BE2C (cell line): Measurements from ENCODE around the gene TIMELESS.
"Not testable (repeated sequence)": the region's sequence is repeated elsewhere in the genome, so short reads cannot be mapped to it uniquely, and the experiment has no call there.

Experiments
- DNase-seq: peaks from one replicate; pipeline ENCODE4 v3.0.0-alpha.2; 2020
- H3K27me3 ChIP-seq: fragments of 250-450 bp; sonication (Bioruptor Pico); 2 replicates; pipeline ENCODE4 v1.5.1; 2020; ENCODE audit warnings: mild to moderate bottlenecking
- H3K36me3 ChIP-seq: fragments of 250-450 bp; sonication (Bioruptor Pico); 2 replicates; pipeline ENCODE4 v1.5.1; 2020; ENCODE audit warnings: mild to moderate bottlenecking
- H3K4me1 ChIP-seq: fragments of 250-450 bp; sonication (Bioruptor Pico); 2 replicates; pipeline ENCODE4 v1.5.1; 2020
- H3K4me3 ChIP-seq: 2 replicates; pipeline ENCODE4 v1.5.1; 2011; ENCODE audit warnings: low read depth, low read length
- H3K9me3 ChIP-seq: fragments of 250-450 bp; sonication (Bioruptor Pico); 2 replicates; pipeline ENCODE4 v1.5.1; 2020
- CTCF ChIP-seq: IDR thresholded peaks from 2 replicates; pipeline ENCODE4 v1.5.1; 2012; ENCODE audit warnings: mild to moderate bottlenecking, low read depth, low read length

Gene TIMELESS

GRCh38 chr12:56413392-56413791, 35.8 kb downstream of the TIMELESS start:
- Histone ChIP-seq H3K36me3 (peaks cover 5% of the 10 kb centered on the region), H3K4me1 (no peaks in the 10 kb centered on the region), H3K27me3 (no peaks in the 10 kb centered on the region), H3K4me3 (no peak overlapping the region), H3K9me3 (no peaks in the 10 kb centered on the region)
- TF ChIP-seq CTCF = no peak
- peak; percentile 19 for DNase-seq

GRCh38 chr12:56411781-56412639, 37.2 kb downstream of the TIMELESS start:
- H3K9me3 ChIP-seq = no peaks in the 10 kb centered on the region
- H3K27me3 ChIP-seq = no peaks in the 10 kb centered on the region
- no peaks in the 10 kb centered on the region for H3K4me1 ChIP-seq
- H3K4me3 ChIP-seq = no peak overlapping the region
- no peaks in the 10 kb centered on the region for H3K36me3 ChIP-seq
- TF ChIP-seq CTCF = no peak
- peak; percentile 20 for DNase-seq

DNA sequence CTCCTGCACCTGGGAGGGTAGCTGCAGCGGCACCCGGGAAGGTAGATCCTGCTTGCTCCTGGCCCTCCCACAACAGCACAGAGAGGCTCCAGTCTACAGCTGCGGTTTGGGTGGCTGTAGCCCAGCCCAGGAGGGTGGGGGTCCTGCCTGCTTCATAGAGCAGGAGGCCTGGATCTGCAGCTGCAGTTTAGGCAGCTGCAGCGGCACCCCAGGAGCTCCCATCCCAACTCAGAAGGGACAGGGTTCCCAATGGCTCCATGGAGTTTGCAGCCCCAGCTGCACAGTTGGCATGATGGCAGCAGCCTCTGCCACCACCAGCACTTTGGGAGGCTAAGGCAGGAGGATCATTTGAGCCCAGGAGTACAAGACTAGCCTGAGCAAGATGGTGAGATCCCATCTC, 38.5 kb downstream of the TIMELESS start:
- Histone ChIP-seq H3K9me3 (no peaks in the 10 kb centered on the region), H3K27me3 (no peaks in the 10 kb centered on the region), H3K4me3 (no peak overlapping the region), H3K36me3 (no peaks in the 10 kb centered on the region), H3K4me1 (no peaks in the 10 kb centered on the region)
- no peak for TF ChIP-seq CTCF
- DNase-seq = no peak

- Histone ChIP-seq H3K9me3 (no peaks in the 10 kb centered on the region), H3K27me3 (no peaks in the 10 kb centered on the region), H3K36me3 (no peaks in the 10 kb centered on the region), H3K4me3 (no peak overlapping the region), H3K4me1 (no peaks in the 10 kb centered on the region)
- no peak for TF ChIP-seq CTCF
- DNase-seq = no peak
Observed at GRCh38 chr12:56408799-56409417, 40.3 kb downstream of the TIMELESS start.

GRCh38 chr12:56404227-56404626, 45.0 kb downstream of the TIMELESS start:
- not testable (repeated sequence) for H3K36me3 ChIP-seq, H3K4me1 ChIP-seq, H3K4me3 ChIP-seq, H3K27me3 ChIP-seq, DNase-seq, H3K9me3 ChIP-seq

DNA sequence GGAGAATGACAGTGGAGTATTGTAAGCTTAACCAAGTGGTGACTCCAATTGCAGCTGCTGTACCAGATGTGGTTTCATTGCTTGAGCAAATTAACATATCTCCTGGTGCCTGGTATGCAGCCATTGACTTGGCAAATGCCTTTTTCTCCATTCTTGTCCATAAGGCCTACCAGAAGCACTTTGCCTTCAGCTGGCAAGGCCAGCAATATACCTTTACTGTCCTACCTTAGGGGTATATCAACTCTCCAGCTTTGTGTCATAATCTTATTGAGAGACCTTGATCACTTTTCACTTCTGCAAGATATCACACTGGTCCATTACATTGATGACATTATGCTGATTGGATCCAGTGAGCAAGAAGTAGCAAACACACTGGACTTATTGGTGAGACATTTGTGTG, 47.6 kb downstream of the TIMELESS start:
- H3K9me3 ChIP-seq, H3K36me3 ChIP-seq, H3K4me1 ChIP-seq, H3K27me3 ChIP-seq, H3K4me3 ChIP-seq, DNase-seq: not testable (repeated sequence)

GRCh38 chr12:56401125-56401524, 48.1 kb downstream of the TIMELESS start:
- H3K4me1 ChIP-seq, H3K9me3 ChIP-seq, H3K4me3 ChIP-seq, H3K36me3 ChIP-seq, H3K27me3 ChIP-seq, DNase-seq: not testable (repeated sequence)

GRCh38 chr12:56399466-56399865, 49.8 kb downstream of the TIMELESS start:
- DNase-seq, H3K27me3 ChIP-seq, H3K4me1 ChIP-seq, H3K36me3 ChIP-seq, H3K9me3 ChIP-seq, H3K4me3 ChIP-seq: not testable (repeated sequence)
